ENCODE data around the gene GLOD5. TPM values are rescaled to one million over a fixed set of nuclear protein-coding genes. Genes with fewer than 3 reads are reported as not detected.

The GLOD5 gene
- total RNA-seq, result not detected in 2 replicates

DNA sequence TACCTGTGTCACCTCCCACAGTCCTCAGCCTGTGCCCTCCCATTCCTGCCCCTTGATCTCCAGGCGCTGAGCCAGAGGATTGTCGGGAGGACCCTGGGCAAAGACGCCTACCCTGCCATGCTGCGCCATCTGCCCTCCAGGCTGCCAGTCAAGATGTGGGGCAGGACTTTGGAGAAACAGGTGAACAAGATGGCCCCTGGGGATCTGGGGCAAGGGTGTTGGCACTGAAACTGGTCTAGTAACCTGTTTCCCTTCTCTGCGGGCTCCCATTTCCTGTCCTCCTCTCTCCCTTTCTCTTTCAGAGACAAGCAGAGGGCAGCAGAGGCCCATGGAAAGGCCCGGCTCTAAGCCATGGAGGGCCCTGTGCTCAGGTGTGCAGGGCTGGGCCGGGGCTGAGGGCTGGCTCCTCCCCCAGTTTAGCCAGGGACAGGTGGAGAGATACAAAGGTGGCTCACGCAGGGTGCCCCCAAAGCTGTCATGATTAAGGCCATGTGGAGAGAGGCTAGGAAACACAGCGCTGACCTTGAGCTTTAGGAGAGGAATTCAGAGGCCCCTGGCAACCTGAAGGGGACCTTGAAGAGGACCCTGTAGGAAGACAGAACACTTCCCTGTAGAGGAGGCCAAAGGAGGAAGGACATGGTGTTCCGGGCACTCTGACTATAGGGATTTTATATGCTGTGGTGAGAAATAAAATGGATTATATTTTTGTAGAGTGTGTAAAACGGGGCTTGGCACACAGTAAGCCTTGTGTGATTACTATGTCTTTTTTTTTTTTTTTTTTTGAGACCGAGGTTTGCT lies at the start of gene GLOD5:
Gene GLOD5, plus strand, starts transcription at position 74 of the 798 bp plus-strand sequence. Its CDS starts 44 bp downstream, at position 118.

GRCh38 chrX:48786341-48786800 lies 24.8 kb downstream of the GLOD5 start, which contains the start of gene GATA1:
TSS of gene GATA1 (plus strand) at chrX:48786590. CDS start at chrX:48791110, 4,520 bp downstream.

DNA sequence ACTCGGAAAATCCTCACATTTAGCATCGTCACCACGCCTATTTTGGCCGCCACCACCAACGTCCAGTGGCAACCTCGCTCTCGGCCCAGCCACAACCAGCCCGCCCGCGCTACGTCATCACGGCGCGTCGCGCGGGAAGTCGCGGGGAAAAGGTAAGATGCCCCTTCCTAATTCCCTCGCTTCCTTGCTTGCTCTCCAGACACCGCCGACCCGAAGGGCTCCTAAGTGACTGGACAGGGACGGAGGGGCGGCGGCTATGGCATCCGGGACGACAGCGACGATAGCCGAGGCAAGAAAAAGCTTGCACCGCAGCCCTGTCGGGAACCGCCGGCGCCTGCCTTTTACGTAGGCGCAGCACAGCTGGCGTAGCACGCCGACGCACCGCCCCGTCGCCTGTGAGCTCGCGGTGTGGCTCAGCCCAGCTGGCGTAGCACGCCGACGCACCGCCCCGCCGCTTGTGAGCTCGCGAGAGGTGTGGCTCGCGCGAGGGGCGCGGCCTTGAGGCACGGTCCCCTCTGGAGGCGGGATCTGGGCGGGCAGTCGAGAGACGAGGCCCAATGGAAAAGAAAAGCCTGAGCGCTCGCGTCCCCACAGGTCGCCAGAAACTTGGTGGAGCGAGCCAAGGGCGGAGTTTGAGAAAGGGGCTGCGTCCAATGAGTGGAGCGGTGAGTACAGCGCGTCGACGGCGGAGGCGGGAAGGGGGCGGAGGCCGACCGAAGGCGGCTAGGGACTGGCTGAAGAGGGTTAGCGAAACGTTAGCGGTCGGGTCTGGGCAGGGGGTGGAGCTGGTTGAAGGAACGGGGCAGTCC lies 39.9 kb downstream of the GLOD5 start, which contains the start of gene HDAC6:
Gene HDAC6, plus strand, starts transcription at position 788 of the 809 bp plus-strand sequence. CDS start 626 bp downstream, outside the sequence.

Other genes starting within 250 kb of the GLOD5 start
- gene EBP, start 239.9 kb upstream of the GLOD5 start, total RNA-seq, result 110 and 155 TPM in 2 replicates
- gene TBC1D25, start 222.0 kb upstream of the GLOD5 start, total RNA-seq, result 3.2 and 4.9 TPM in 2 replicates
- gene RBM3, start 187.3 kb upstream of the GLOD5 start, total RNA-seq, result 145 and 340 TPM in 2 replicates
- gene WDR13, start 164.3 kb upstream of the GLOD5 start, total RNA-seq, result 102 and 103 TPM in 2 replicates
- 0.46 TPM in 1 of 2 replicates, not detected in the other for gene WAS, start 77.9 kb upstream of the GLOD5 start, total RNA-seq
- 6.2 and 6.7 TPM in 2 replicates for gene SUV39H1, start 65.0 kb upstream of the GLOD5 start, total RNA-seq
- not detected in 2 replicates for gene GATA1, start 24.8 kb downstream of the GLOD5 start, total RNA-seq
- gene HDAC6, start 40.3 kb downstream of the GLOD5 start, total RNA-seq, result 20.1 and 28.6 TPM in 2 replicates
- gene ERAS, start 64.8 kb downstream of the GLOD5 start, total RNA-seq, result not detected in 2 replicates
- gene PCSK1N, start 73.9 kb downstream of the GLOD5 start, total RNA-seq, result under 0.01 TPM in 1 of 2 replicates, not detected in the other
- gene TIMM17B, start 136.0 kb downstream of the GLOD5 start, total RNA-seq, result 35.0 and 36.4 TPM in 2 replicates
- 79.9 and 99.7 TPM in 2 replicates for gene PQBP1, start 136.2 kb downstream of the GLOD5 start, total RNA-seq
- 12.7 and 14.3 TPM in 2 replicates for gene SLC35A2, start 149.9 kb downstream of the GLOD5 start, total RNA-seq
- 4.9 and 5.8 TPM in 2 replicates for gene PIM2, start 157.3 kb downstream of the GLOD5 start, total RNA-seq
- 18.4 and 25.7 TPM in 2 replicates for gene OTUD5, start 195.9 kb downstream of the GLOD5 start, total RNA-seq
- 0.46 and 0.65 TPM in 2 replicates for gene KCND1, start 210.1 kb downstream of the GLOD5 start, total RNA-seq
- 22.4 and 27.1 TPM in 2 replicates for gene GRIPAP1, start 240.5 kb downstream of the GLOD5 start, total RNA-seq